Measurements from ENCODE around the gene ARPP21. TPM values are rescaled to one million over a fixed set of nuclear protein-coding genes. Genes with fewer than 3 reads are reported as not detected.

The ARPP21 gene
- total and polyA plus RNA-seq, 9 donors, result not detected

DNA sequence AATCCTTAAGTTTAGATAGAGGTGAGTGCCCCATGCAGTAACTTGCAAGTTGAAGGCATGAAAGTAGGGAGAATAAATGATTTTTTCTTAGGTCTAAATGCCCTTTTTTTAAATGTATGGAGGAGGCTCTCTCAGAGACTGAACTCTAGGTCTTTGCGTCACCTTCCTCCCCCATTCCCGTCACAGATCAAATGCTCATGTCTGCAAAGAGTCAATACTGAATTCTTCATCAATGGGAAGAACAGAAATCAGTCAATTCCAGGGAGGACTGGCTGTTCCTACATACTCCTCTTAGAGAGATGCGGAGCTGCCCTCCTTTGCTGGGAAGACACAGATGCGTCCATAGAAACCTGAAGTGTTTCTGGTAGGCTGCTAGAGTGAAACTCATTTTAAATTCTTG lies 98.2 kb downstream of the ARPP21 start:
- no peak for DNase-seq
- TF ChIP-seq, protein P1, sequence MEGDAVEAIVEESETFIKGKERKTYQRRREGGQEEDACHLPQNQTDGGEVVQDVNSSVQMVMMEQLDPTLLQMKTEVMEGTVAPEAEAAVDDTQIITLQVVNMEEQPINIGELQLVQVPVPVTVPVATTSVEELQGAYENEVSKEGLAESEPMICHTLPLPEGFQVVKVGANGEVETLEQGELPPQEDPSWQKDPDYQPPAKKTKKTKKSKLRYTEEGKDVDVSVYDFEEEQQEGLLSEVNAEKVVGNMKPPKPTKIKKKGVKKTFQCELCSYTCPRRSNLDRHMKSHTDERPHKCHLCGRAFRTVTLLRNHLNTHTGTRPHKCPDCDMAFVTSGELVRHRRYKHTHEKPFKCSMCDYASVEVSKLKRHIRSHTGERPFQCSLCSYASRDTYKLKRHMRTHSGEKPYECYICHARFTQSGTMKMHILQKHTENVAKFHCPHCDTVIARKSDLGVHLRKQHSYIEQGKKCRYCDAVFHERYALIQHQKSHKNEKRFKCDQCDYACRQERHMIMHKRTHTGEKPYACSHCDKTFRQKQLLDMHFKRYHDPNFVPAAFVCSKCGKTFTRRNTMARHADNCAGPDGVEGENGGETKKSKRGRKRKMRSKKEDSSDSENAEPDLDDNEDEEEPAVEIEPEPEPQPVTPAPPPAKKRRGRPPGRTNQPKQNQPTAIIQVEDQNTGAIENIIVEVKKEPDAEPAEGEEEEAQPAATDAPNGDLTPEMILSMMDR (IDR thresholded peaks at IDR 0.05), result no peak
- TF ChIP-seq EP300 (IDR thresholded peaks at IDR 0.05) (no peak), POLR2A (IDR thresholded peaks at IDR 0.05) (no peak)
- WGBS, 3 donors, result 91 to 96% (median 93%) methylated on average over 4 of the region's 4 CpGs
- Histone ChIP-seq H3K9me3 (no peaks in the 10 kb centered on the region), H3K4me3 (no peak overlapping the region), H3K27ac (no peak overlapping the region), H3K36me3 (no peaks in the 10 kb centered on the region), H3K4me1 (ENCODE audit: insufficient read depth) (no peaks in the 10 kb centered on the region), H3K27me3 (no peaks in the 10 kb centered on the region)
- intact Hi-C loops (cut with DNase I), result no loop called here

DNA sequence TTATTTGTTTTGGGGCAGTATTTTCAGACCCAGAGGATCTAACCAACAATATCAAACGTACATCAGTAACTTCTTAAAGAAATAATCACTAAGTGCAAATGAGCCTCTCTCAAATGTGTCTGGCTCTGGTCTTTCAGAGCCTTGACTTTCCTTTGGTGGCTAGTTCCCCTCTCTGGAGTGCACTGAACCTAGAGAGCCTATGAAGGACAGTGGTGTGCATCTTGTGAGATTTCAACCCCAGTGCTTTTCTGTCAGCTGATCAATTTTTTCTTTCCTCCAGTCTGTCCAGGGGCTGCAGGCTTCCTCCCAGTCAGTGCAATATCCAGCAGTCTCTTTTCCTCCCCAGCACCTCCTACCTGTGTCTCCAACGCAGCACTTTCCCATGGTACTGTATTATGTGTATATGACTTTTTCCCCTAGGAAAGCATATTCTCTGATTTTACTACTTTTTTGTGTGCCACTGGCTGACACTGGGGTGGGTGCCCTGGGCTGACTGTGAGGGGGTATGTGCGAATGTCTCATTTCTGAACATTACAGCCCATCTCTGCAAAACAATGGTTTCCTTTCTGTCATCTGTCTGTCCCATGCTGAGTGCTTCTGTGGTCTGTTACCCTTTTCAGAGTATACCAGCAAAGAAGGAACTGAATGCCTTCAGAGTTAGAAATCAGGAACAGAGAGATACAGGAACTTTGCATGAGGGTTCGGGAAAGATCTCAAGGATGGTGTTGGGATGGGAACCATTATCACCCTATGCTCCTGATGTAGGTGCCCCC lies 98.8 kb downstream of the ARPP21 start:
- WGBS, 3 donors, result 84 to 87% (median 86%) methylated on average over 4 of the region's 4 CpGs
- no peaks in the 10 kb centered on the region for H3K9me3 ChIP-seq
- no peaks in the 10 kb centered on the region for H3K27me3 ChIP-seq
- no peak for DNase-seq
- H3K4me3 ChIP-seq, result no peak overlapping the region
- H3K36me3 ChIP-seq, result no peaks in the 10 kb centered on the region
- no peaks in the 10 kb centered on the region for H3K4me1 ChIP-seq (ENCODE audit: insufficient read depth)
- TF ChIP-seq, protein P1 (IDR thresholded peaks at IDR 0.05), result no peak
- TF ChIP-seq POLR2A (IDR thresholded peaks at IDR 0.05) (no peak), EP300 (IDR thresholded peaks at IDR 0.05) (no peak)
- no peak overlapping the region for H3K27ac ChIP-seq
- intact Hi-C loops (cut with DNase I), result no loop called here

DNA sequence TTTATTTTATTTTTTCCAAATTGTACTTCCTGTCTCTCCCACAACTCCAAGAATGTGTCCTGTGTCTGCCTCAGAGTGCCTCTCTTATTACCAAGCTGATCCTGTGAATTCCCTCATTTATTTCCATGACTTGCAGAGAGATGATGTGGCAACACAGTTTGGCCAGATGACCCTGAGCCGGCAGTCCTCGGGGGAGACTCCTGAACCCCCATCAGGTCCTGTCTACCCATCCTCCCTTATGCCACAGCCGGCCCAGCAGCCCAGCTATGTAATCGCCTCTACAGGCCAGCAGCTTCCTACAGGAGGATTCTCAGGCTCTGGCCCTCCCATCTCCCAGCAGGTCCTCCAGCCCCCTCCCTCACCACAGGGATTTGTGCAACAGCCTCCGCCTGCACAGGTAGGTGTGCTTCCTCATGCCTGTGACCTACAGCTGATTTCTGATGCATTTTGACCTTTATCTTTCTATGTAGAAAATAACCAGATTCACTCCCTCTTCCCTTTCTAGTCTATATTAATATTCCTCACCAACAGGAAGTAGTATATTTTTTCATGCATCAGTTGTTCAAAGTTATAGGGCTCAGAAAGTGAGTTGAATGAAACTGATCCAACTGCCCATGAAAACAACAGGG lies 100.0 kb downstream of the ARPP21 start:
- Histone ChIP-seq H3K27ac (no peak overlapping the region), H3K9me3 (no peaks in the 10 kb centered on the region), H3K27me3 (no peaks in the 10 kb centered on the region), H3K36me3 (no peaks in the 10 kb centered on the region), H3K4me3 (no peak overlapping the region), H3K4me1 (ENCODE audit: insufficient read depth) (no peaks in the 10 kb centered on the region)
- intact Hi-C loops (cut with DNase I), result no loop called here
- WGBS, 3 donors, result 16 to 19% (median 16%) methylated on average over 5 of the region's 5 CpGs
- TF ChIP-seq POLR2A (IDR thresholded peaks at IDR 0.05) (no peak), EP300 (IDR thresholded peaks at IDR 0.05) (no peak)
- TF ChIP-seq, protein P1 (IDR thresholded peaks at IDR 0.05), result no peak
- DNase-seq, result no peak

DNA sequence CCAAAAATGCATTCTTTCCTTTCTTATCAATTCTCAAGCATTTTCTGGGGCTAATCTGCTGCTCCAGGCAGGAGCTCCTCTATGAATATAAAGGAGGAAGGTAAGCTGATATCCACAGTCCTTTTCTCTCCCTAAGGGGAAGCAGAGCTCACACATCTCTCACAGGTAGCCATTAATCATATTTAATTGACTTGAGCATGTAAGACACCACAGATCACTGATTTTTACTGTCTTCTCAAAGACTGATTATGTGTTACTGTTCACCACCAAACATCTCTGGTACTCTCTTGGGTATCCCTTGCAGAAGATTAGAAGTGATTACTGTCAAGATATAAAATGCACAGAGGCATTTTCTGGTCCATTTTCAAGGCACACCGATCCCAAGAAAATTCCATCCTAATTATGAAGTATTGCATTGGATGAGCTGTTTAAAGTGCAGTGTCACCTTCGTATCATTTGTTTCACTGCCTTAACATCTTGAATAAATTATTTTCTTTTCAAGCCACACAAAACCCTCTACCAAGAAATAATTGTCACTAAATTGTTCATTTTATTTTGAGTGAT lies 100.7 kb downstream of the ARPP21 start:
- H3K9me3 ChIP-seq, result no peaks in the 10 kb centered on the region
- DNase-seq, result no peak
- no peaks in the 10 kb centered on the region for H3K4me1 ChIP-seq (ENCODE audit: insufficient read depth)
- H3K27ac ChIP-seq, result no peak overlapping the region
- TF ChIP-seq POLR2A (IDR thresholded peaks at IDR 0.05) (no peak), EP300 (IDR thresholded peaks at IDR 0.05) (no peak)
- TF ChIP-seq, protein P1 (IDR thresholded peaks at IDR 0.05), result no peak
- intact Hi-C loops (cut with DNase I), result no loop called here
- H3K27me3 ChIP-seq, result no peaks in the 10 kb centered on the region
- no peaks in the 10 kb centered on the region for H3K36me3 ChIP-seq
- no peak overlapping the region for H3K4me3 ChIP-seq
- WGBS, 3 donors, result 73 to 79% (median 74%) methylated on average over 2 of the region's 2 CpGs
